ENCODE results near the gene CALML3. TPM values are rescaled to one million over a fixed set of nuclear protein-coding genes. Genes with fewer than 3 reads are reported as not detected.

Gene CALML3
- total RNA-seq, 4 donors from 2014 or later = 196 to 799 (median 315) TPM

DNA sequence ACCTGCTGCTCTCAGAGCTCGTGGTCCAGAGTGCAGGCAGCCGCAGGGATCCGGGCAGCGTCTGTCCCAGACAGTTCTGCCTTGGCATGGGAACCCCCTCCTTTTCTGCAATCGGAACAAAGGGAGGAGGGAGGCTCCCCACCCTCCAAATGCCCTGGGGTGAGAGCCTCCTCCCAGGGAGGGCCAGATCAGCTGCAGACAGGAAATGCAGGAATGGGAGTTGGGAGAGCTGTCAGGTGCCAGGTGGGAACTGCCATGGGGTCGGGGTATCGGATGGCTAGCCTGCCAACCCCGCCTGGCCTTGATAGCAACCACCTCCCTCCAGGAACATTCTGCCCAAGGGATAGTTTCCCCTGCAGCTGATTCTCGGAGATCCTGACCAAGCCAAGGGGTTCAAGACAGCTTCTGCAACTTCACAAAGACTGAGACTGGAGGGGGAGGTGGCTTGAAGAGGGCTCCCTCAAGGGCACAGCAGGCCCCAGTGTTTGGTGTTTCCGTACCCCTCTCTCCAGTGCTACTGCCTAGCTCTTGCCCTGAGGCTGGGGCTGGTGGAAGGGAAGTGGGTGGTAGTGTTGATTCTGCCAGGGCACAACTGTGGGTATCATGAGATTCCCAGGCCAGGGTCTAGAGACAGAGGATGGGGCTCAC lies 25.1 kb upstream of the CALML3 start, which contains the start of gene CALML5:
TSS of gene CALML5 (minus strand) at position 78 of the 648 bp plus-strand sequence. CDS start 132 bp downstream, outside the sequence.
- H3K4me1 ChIP-seq = peaks cover 28 to 72% (median 35%) of the 10 kb centered on the region in 3 donors
- no peak for DNase-seq
- intact Hi-C loops (cut with DNase I) = no loop called here

GRCh38 chr10:5500162-5500670 lies 24.5 kb upstream of the CALML3 start:
- Histone ChIP-seq H3K9me3 (no peaks in the 10 kb centered on the region), H3K27ac (peak overlapping the region in 2 of 4 donors; percentile 3 to 44), H3K27me3 (no peaks in the 10 kb centered on the region), H3K4me1 (peaks cover 28 to 78% (median 41%) of the 10 kb centered on the region in 3 donors), H3K4me3 (no peak overlapping the region), H3K36me3 (no peaks in the 10 kb centered on the region)
- intact Hi-C loops (cut with DNase I) = no loop called here
- TF ChIP-seq POLR2A (IDR thresholded peaks at IDR 0.05) = no peak
- TF ChIP-seq, protein P1, sequence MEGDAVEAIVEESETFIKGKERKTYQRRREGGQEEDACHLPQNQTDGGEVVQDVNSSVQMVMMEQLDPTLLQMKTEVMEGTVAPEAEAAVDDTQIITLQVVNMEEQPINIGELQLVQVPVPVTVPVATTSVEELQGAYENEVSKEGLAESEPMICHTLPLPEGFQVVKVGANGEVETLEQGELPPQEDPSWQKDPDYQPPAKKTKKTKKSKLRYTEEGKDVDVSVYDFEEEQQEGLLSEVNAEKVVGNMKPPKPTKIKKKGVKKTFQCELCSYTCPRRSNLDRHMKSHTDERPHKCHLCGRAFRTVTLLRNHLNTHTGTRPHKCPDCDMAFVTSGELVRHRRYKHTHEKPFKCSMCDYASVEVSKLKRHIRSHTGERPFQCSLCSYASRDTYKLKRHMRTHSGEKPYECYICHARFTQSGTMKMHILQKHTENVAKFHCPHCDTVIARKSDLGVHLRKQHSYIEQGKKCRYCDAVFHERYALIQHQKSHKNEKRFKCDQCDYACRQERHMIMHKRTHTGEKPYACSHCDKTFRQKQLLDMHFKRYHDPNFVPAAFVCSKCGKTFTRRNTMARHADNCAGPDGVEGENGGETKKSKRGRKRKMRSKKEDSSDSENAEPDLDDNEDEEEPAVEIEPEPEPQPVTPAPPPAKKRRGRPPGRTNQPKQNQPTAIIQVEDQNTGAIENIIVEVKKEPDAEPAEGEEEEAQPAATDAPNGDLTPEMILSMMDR (IDR thresholded peaks at IDR 0.05) = no peak
- 73 to 84% methylated on average over 4 to 5 of the region's 7 CpGs for WGBS, 2 donors
- DNase-seq = no peak

More for the DNA sequence above, 25.1 kb upstream of the CALML3 start, which contains the start of gene CALML5:
- Histone ChIP-seq H3K4me3 (no peak within 1 kb of the TSS), H3K27ac (peak within 1 kb of the TSS in 2 of 4 donors; percentile 3 to 44), H3K36me3 (no peaks in the 10 kb centered on the region), H3K9me3 (no peaks in the 10 kb centered on the region), H3K27me3 (no peaks in the 10 kb centered on the region)
- TF ChIP-seq, protein P1 (IDR thresholded peaks at IDR 0.05) = no peak
- WGBS, 2 donors = 83% methylated on average over 1 of the region's 10 CpGs; no CpG with 5 or more reads in 1 of the 2 donors

GRCh38 chr10:5500910-5501309 lies 23.9 kb upstream of the CALML3 start:
- no peak for DNase-seq
- 66 to 82% methylated on average over 2 to 3 of the region's 5 CpGs for WGBS, 2 donors
- peak overlapping the region in 3 of 4 donors; percentile 3 to 36 (median 11) for H3K27ac ChIP-seq

DNA sequence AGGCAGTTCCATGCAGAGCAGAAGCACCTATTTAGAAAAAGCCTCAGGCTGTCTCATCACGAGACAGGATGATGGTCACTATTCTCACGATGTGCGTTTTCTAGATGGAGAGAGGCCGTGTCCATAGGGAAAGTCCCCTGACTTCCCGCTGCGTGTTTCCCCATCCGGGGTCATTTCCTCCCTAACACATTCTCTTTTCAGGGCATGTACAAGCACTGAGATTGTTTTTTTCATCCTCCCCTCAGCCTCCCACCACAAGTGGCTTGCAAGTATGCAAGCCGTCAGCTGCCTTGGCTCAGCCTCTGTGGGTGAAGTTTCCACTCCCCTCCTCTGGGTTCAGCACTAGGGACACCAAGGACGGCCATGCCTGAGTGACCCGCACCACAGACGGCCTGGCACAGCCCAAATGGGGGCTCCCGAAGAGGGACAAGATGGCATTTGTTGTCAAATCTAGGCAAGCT lies 22.7 kb upstream of the CALML3 start:
- H3K4me3 ChIP-seq = no peak overlapping the region
- no peaks in the 10 kb centered on the region for H3K36me3 ChIP-seq
- H3K4me1 ChIP-seq = peaks cover 37 to 91% (median 52%) of the 10 kb centered on the region in 3 donors
- H3K27me3 ChIP-seq = no peaks in the 10 kb centered on the region
- intact Hi-C loops (cut with DNase I) = no loop called here
- H3K27ac ChIP-seq = peak overlapping the region; percentile 37 to 92 (median 63)
- DNase-seq = no peak
- TF ChIP-seq, protein P1 (IDR thresholded peaks at IDR 0.05) = no peak
- TF ChIP-seq POLR2A (IDR thresholded peaks at IDR 0.05) = no peak
- WGBS, 2 donors = 39 to 64% methylated on average over 7 to 8 of the region's 12 CpGs
- no peaks in the 10 kb centered on the region for H3K9me3 ChIP-seq

More at GRCh38 chr10:5500910-5501309, 23.9 kb upstream of the CALML3 start:
- TF ChIP-seq, protein P1 (IDR thresholded peaks at IDR 0.05) = no peak
- TF ChIP-seq POLR2A (IDR thresholded peaks at IDR 0.05) = no peak
- no peaks in the 10 kb centered on the region for H3K27me3 ChIP-seq
- no peaks in the 10 kb centered on the region for H3K36me3 ChIP-seq
- H3K9me3 ChIP-seq = no peaks in the 10 kb centered on the region
- H3K4me1 ChIP-seq = peaks cover 28 to 85% (median 41%) of the 10 kb centered on the region in 3 donors
- intact Hi-C loops (cut with DNase I) = no loop called here
- H3K4me3 ChIP-seq = no peak overlapping the region
